GM19452 (cell line): ENCODE measurements around the gene GUCA1A.

Experiments
- ATAC-seq: cut with Tn5 transposase; IDR thresholded peaks from one replicate; pipeline ENCODE4 v1.9.1; 2021; ENCODE audit not compliant: unreplicated experiment

Gene GUCA1A

GRCh38 chr6:42173101-42173500, at the start of gene GUCA1A:
TSS of gene GUCA1A (plus strand) at chr6:42173364. CDS start at chr6:42173614, 250 bp downstream.
- no peak for ATAC-seq

GRCh38 chr6:42123379-42124103, 49.6 kb upstream of the GUCA1A start:
- ATAC-seq, result no peak

DNA sequence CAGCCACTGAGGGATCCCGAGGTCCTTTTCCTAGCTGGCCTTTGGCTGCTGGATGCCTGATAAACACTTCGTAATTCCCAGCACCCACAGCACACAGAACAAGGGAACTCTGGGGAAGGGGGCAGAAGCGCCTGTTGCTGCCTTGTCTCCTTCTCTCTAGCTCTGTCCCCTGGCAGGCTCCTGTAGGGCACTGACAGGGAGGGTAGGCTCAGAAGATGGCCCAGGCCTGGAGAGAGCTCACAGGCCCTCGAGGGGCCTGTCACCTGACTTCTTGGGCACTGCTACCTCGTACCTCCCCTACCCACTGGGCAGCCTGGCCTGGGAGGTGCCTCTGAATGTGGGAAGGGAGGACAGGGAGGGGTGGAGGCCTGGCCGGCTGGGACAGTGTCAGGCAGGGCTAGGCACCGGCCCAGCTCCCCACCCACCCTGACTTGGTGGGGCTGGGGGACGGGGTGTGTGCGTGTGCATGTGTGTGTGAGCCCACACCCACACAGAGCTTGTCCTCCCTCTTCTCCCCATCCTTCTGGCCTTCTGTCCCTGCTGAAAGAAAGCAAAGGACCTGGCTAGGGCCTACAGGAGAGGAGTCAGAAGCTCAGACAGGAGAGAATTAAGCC, 48.8 kb upstream of the GUCA1A start:
- no peak for ATAC-seq

DNA sequence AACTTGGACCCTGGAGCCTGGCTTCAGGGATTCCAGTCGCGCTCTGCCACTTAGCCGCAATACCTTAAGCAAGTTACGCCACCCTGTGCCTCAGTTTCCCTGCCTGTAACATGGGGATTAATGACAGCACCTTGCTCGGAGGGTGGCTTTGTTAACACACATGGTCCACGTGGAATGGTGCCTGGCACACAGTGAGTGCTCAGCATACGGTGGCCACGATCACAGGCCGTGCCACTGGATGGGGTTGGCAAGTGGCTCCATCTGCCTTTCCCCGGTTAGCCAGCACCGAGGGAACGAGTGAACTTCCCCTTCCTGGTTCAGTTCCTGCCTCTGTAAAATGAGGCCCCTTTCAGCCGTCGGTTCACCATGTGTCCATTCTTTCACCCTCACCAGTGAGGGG, 47.9 kb upstream of the GUCA1A start:
- ATAC-seq, result no peak

DNA sequence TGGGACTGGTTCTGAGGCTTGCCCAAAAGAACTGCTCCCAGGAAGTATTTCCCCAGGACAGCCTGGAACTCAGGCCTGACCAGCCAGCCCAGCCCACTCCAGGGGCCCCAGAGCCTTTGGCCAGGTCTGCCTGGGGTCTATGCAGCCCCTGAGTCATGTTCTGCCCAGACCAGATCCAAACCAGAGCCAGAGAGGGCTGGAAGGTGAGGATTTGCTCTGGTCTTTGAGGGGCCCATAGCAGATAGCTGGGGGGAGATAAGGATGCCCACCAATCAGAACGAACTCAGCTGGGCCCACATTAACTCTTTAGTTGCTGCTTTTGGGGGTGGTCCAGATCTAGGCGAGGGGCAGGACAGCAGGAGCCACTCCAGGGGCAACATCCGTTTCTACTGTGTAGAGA, 47.5 kb upstream of the GUCA1A start:
- ATAC-seq, result no peak

GRCh38 chr6:42128460-42129359, 44.5 kb upstream of the GUCA1A start:
- no peak for ATAC-seq

- no peak for ATAC-seq
Measured at GRCh38 chr6:42129360-42129676, 43.8 kb upstream of the GUCA1A start.

GRCh38 chr6:42131531-42131930, 41.6 kb upstream of the GUCA1A start:
- ATAC-seq, result no peak

DNA sequence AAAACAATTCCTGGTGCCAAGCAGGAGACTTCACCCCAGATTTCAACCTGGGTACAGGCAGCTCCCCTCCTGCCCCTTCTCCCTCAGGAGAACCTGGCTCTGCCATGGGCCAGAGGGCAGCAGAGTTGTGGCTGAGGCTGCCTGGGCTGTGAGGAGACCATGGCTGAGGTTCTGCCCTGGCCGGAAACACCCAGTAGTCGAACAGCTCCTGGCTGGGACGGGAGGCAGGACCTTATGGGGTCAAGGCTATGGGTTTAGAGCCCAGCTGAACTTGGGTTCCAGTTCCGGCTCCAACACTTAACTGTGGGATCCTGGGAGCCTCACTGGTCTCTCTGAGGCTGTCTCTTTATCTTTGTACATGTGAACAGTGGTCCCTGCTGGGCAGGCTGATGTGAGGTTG, 39.2 kb upstream of the GUCA1A start:
- ATAC-seq, result no peak

DNA sequence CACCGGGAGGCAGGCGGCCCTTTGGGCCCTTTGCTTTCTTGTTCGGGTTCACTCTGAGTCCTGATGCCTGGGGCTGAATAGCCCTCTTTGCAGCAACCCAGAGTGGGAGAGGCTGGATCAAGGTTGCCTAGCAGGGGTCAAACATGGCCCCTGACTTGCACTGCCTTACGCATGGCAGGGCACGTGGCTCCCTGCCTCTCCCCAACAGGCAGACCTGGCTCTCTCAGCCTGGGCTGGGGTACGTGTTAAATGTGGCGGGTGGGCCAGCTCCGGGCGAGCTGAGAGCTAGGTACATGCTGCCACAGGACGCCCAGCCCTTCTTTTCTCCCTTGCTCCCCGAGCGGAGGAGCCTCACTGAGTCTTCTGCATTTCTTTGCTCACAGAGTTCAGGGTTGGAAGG, 38.0 kb upstream of the GUCA1A start:
- ATAC-seq, result no peak

- no peak for ATAC-seq
Measured at GRCh38 chr6:42135722-42136121, 37.4 kb upstream of the GUCA1A start.

DNA sequence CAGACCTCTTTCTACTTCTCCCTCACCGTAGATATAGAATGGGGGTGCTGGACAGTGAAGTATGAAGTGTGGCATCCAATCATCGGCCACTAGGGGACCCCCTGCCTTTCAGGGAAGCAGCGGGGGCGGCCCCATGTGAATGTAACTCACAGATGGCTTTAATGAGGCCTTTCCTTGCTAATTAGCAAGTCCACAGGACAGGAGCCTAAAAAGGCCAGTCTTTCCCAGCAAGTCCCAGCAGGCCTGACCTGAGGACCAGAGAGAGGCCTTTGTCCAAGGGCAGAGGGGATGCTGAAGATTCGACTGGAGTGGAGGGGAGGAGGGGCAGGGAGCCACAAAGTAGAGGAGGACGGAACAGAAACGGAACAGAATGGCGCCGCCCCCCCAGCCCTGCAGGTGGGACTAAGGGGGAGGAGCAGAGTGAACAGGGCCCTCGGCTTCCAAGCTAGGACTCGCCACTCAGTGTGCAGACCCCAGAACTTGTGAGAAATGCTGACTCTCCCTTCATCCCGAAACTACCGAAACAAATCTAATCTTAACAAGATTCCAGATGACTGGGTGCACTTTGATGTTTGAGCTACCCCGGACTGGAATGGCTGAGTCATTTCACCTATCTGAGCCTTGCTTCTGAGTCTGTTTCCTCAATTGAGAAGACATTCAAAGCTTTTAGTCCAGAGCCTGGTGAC, 36.5 kb upstream of the GUCA1A start:
- ATAC-seq, result no peak

DNA sequence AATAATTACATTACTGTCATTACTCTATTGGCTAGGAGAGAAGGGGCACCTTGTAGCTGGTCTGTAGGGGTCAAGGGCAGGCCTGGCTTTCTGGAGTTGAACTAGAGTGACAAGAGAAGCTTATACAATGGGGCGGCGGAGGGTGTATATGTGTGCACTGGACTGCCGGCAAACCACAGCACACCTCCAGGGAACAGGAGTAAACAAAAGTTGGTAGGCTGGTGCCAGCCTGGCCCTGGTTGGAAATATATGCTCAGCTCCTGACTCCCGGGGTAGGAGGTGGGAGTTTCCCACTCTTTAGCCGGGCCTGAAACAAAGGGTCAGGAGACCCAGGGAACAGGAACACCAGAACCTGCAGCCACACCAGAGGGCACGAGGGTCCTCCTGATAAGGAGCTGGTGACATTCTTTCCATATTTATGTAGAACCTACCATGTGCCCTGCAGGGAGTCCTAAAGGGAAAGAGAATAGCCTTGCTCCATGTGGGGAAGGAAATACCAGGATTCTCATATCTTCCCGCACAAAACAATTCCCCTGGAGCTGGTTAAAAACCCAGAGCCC, 35.9 kb upstream of the GUCA1A start:
- no peak for ATAC-seq

DNA sequence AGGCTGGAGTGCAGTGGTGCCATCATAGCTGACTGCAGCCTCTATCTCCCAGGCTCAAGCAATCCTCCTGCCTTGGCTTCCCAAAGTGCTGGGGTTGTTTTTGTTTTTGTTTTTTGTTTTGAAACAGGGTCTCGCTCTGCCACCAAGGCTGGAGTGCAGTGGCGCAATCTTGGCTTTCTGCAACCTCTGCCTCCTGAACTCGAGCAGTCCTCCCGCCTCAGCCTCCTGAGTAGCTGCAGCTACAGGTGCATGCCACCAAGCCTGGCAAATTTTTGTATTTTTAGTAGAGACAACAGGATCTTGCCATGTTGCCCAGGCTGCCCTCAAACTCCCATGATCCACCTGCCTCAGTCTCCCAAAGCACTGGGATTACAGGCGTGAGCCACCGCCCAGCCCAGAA, 35.0 kb upstream of the GUCA1A start:
- ATAC-seq, result no peak

DNA sequence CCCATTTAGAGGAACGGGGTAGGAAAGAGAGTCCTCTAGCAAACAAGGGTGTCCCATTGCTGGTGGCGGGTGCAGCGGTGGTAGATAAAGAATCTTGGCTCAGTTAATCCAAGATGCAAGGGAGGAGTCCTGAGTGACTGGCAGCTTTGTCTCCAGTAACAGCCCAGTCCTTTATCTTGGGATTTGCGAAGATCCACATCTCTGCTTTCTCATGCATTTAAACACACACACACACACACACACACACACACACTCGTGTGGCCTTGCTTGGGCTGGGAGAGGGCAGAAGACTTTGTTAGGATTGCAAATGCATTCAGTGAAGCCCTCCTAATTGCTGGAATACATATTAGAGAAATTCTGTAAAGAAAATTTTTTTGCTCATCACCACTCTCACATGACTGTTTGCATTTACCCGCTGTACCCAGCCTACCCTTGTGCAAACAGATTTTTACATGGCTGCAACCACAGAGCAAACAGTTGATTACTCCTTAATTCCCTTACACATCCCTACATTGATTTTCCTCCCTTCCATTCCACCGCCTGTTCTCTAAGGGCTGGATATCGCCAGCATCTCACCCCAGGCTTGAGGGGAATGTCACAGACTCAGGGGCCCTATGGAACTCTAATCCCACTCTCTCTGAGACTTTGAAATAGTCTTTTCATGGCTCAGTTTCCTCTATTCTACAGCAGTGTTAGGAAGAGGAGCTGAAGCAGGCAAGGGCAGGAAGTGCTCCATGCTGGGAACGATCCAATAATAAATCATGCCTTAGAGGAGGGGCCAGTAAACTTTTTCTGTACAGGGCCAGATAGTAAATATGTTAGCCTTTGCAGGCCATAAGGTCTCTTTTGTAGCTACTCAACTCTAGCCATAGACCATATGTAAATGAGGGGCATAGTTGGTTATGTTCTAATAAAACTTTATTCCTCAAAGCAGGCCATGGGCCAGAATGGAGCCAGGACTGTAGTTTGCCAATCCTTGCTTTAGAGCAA, 34.2 kb upstream of the GUCA1A start:
- ATAC-seq, result no peak

- ATAC-seq, result no peak
Measured at GRCh38 chr6:42140032-42140431, 33.1 kb upstream of the GUCA1A start.

DNA sequence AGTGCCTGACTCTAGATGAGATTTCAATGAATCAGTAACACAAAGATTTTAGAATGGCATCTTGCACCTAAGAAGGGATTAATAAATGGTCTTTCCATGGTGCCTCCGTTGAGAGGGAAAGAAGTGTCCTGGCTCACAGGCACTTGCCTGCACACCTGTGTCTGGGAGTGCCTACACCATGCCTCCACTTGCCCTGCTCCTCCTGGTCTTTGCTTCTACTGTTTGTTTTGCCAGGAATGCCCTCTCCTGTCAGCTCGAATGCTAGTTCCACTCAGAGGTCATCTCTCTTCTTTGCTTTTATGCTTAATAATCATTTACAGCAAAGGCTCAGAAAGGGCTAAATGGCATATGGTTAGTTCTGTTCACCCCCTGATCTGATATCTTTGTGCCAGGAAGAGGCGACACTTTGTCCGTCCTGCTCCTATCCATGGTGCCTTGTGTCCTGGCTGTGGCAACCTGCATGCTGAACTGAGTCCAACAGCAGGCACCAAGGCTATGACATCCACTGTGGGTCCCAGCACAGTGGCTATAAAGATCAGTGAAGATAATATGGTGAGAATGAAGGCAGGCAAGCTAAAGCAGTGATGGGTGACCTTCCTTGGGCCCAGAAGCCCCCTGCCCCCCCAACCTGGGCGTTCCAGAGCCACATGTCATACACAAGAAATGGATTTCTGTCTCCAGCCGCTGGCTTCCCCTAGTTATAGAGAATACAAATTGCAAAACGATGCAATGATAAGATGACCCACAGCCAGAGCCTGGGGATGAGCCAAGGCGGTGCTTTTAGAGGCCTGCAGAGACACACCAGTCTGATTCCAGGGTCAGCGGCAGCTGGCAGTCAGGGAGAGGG, 32.2 kb upstream of the GUCA1A start:
- ATAC-seq, result no peak

- no peak for ATAC-seq
Measured at GRCh38 chr6:42141603-42142117, 31.5 kb upstream of the GUCA1A start.
